Measurements from ENCODE around the gene SPOUT1.
"Not testable (repeated sequence)": the region's sequence is repeated elsewhere in the genome, so short reads cannot be mapped to it uniquely, and the experiment has no call there.

- not testable (repeated sequence) for TF ChIP-seq CTCF (IDR thresholded peaks at IDR 0.05 in 8 of 11, conservative IDR thresholded peaks at IDR 0.05 in 3 of 11); POLR2AphosphoS5 (IDR thresholded peaks at IDR 0.05); POLR2A (IDR thresholded peaks at IDR 0.05)
Observed at GRCh38 chr9:128794961-128795360, 34.6 kb downstream of the SPOUT1 start.
